Mammary epithelial cell (primary cell): ENCODE measurements around the gene VAV2.

Source experiments
- EZH2 ChIP-seq: IDR thresholded peaks from 2 replicates; pipeline ENCODE4 v1.6.1; 2012; ENCODE audit warnings: low read length, inconsistent platforms, borderline replicate concordance
- TF ChIP-seq, protein P1 (sequence below), 2 donors: IDR thresholded peaks in 1 of 2; conservative IDR thresholded peaks in 1 of 2; 2 replicates each; pipeline ENCODE4 v1.5.1; 2011 to 2012; ENCODE audit warnings: inconsistent platforms in 2 of 2, low read length in 2 of 2, mild to moderate bottlenecking in 2 of 2, control low read depth in 1 of 2, low read depth in 1 of 2; ENCODE audit not compliant: insufficient read depth in 1 of 2; ENCODE audit errors: extremely low read depth in 1 of 2

DNA sequence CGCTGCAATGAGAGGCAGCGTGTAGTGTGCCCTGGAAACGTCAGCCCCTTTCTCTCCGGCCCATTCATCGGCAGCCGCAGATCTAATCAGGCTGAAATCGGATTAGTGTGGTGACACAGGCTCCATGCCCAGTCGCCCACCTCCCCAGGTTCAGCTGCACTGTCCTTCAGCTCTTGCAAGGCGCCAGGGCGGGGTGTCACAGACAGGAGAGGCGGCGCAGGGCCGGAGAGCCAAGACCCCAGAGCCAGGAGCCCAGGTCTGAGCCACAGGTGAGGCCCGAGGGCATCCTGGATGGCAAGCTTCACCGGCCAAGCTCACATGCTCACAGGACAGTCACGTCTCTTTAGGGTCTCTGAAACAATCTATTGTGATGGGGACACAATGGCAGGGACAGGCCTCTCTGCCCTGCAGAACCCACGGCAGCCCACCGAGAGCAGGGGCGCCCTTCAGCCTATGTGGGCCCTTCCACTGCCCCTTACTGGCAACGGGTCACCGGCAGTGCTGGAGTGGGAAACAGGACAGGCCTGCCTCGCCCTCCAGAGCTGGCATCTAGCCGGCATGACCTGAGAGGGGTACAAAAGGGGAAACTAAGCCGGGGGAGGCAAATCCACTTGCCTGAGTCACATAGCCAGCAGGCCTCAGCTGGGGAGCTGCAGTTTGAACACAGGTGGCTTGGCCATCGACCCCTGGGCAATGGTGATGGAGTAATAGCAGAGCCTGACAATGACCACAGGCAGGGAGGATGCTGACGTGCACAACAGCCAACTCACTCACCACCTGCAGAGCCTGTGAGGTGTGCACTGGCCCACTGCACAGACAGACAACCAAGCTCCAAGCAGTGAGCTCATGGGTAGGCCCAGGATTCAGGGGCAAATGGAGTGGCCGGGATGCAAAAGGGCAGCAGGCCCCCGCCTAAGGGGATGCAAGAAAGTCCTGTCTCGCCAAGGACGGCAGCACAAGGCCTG is 48.1 kb downstream of the VAV2 start:
- TF ChIP-seq, protein P1, sequence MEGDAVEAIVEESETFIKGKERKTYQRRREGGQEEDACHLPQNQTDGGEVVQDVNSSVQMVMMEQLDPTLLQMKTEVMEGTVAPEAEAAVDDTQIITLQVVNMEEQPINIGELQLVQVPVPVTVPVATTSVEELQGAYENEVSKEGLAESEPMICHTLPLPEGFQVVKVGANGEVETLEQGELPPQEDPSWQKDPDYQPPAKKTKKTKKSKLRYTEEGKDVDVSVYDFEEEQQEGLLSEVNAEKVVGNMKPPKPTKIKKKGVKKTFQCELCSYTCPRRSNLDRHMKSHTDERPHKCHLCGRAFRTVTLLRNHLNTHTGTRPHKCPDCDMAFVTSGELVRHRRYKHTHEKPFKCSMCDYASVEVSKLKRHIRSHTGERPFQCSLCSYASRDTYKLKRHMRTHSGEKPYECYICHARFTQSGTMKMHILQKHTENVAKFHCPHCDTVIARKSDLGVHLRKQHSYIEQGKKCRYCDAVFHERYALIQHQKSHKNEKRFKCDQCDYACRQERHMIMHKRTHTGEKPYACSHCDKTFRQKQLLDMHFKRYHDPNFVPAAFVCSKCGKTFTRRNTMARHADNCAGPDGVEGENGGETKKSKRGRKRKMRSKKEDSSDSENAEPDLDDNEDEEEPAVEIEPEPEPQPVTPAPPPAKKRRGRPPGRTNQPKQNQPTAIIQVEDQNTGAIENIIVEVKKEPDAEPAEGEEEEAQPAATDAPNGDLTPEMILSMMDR (conservative IDR thresholded peaks at IDR 0.05 in 1 of 2, IDR thresholded peaks at IDR 0.05 in 1 of 2; ENCODE audit: extremely low read depth in 1 of 2, insufficient read depth in 1 of 2, low read depth in 1 of 2, low read length in 2 of 2), result no peak
- TF ChIP-seq EZH2, result no peak
